Effector memory CD8-positive, alpha-beta T cell (primary cell): ENCODE data around the gene GRB2.

Experiments
- ATAC-seq: fragments of 150-1000 bp; cut with Tn5 transposase; replicated peaks from 2 replicates; pipeline ENCODE4 v1.10.0; 2021; ENCODE audit warnings: mild to moderate bottlenecking, moderate library complexity
- DNase-seq, 3 experiments: peaks; one replicate each; pipeline ENCODE4 v3.0.0; 2021
- H3K27ac Mint-ChIP-seq, 2 donors: one replicate each; pipeline ENCODE4 v1.8.0; 2022; ENCODE audit warnings: mild to moderate bottlenecking in 2 of 2, mixed read lengths in 2 of 2, moderate library complexity in 2 of 2
- H3K27me3 Mint-ChIP-seq, 2 donors: one replicate each; pipeline ENCODE4 v1.8.0; 2022; ENCODE audit warnings: mixed read lengths in 2 of 2
- H3K36me3 Mint-ChIP-seq: one replicate; pipeline ENCODE4 v1.8.0; 2022; ENCODE audit warnings: mild to moderate bottlenecking, moderate library complexity, mixed read lengths; ENCODE audit not compliant: insufficient read depth
- H3K4me1 Mint-ChIP-seq, 2 donors: one replicate each; pipeline ENCODE4 v1.8.0; 2022; ENCODE audit warnings: low read depth in 2 of 2, mixed read lengths in 2 of 2
- H3K4me3 Mint-ChIP-seq, 2 donors: one replicate each; pipeline ENCODE4 v1.8.0; 2022; ENCODE audit warnings: mild to moderate bottlenecking in 2 of 2, mixed read lengths in 2 of 2, moderate library complexity in 2 of 2
- H3K9me3 Mint-ChIP-seq, 2 donors: one replicate each; pipeline ENCODE4 v1.8.0; 2022; ENCODE audit warnings: mixed read lengths in 2 of 2

Gene GRB2

DNA sequence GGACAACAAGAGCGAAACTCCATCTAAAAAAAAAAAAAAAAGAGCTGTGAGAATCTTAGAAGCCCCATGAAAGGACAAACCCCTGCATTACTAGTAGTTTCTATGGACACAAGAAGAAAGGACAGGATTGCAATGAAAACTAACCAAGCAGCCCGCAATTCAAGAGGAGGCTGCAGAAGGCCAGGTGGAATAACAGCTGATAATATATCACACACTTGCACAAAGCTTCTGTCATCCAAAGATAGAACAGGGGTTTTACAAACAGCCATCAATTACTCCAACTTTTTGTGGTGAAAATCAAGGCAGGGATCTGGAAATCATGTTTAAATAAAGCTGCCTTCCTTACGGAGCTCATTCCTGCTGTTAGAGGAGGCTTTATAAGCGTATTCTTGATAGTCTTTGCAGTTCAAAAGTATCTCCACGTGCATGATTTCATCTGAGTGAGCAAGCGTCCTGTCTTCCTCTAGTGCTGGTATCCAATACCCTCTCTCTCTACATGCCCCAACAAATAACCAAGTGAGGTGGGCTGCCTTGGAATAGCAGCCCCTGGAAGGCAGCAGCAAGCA is 27.8 kb upstream of the GRB2 start:
- H3K27ac Mint-ChIP-seq, result no peak overlapping the region
- H3K27me3 Mint-ChIP-seq, result peaks cover 0 to 15% of the 10 kb centered on the region in 2 donors

DNA sequence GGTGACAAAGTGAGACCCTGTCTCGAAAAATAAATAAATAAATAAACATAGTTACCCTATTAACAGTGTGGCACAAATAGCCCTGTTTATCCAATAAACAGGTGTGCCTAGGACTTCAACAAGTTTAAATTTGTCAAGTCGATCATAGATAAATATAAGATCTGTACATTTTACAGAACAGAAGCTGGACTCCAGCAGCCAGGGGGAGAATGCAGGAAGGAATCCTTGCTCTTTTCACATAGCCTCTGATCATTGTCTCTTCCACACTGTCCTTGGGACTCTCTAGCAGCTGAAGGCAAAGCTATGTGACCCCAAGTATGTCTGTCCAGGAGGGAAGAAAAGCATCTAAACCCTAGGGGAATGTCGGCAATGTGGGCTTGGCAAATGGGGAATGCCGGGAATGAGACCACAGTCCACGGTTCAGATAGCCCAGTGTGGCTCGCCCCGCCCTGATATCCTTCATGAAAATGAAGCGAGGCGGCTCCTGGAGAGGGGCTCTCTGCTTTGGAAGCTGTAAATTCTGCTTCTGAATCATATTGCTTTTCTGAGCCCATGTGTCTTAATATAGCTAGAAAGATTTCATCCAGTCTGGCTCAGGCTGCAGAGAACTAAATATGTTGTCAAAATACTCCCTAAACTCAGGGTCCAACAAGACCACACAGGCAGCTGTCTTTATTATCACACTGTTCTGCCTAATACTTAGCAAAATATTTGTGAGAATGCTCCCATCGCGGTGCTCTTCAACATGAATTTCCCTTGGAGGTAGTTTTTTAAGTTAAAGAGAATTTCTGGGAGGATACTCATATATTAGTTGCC is 24.9 kb upstream of the GRB2 start:
- no peak overlapping the region for H3K27ac Mint-ChIP-seq
- no peak for ATAC-seq
- DNase-seq, result no peak
- no peaks in the 10 kb centered on the region for H3K9me3 Mint-ChIP-seq
- peaks cover 0 to 15% of the 10 kb centered on the region in 2 donors for H3K27me3 Mint-ChIP-seq
- no peak overlapping the region for H3K4me3 Mint-ChIP-seq
- H3K36me3 Mint-ChIP-seq, result no peaks in the 10 kb centered on the region
- peaks cover 5 to 6% of the 10 kb centered on the region in 2 donors for H3K4me1 Mint-ChIP-seq

More for the DNA sequence above, 27.8 kb upstream of the GRB2 start:
- no peak for ATAC-seq
- Mint-ChIP-seq H3K4me1 (peaks cover 10 to 12% of the 10 kb centered on the region in 2 donors), H3K4me3 (no peak overlapping the region), H3K36me3 (peaks cover 7% of the 10 kb centered on the region), H3K9me3 (no peaks in the 10 kb centered on the region)
- DNase-seq, result no peak

DNA sequence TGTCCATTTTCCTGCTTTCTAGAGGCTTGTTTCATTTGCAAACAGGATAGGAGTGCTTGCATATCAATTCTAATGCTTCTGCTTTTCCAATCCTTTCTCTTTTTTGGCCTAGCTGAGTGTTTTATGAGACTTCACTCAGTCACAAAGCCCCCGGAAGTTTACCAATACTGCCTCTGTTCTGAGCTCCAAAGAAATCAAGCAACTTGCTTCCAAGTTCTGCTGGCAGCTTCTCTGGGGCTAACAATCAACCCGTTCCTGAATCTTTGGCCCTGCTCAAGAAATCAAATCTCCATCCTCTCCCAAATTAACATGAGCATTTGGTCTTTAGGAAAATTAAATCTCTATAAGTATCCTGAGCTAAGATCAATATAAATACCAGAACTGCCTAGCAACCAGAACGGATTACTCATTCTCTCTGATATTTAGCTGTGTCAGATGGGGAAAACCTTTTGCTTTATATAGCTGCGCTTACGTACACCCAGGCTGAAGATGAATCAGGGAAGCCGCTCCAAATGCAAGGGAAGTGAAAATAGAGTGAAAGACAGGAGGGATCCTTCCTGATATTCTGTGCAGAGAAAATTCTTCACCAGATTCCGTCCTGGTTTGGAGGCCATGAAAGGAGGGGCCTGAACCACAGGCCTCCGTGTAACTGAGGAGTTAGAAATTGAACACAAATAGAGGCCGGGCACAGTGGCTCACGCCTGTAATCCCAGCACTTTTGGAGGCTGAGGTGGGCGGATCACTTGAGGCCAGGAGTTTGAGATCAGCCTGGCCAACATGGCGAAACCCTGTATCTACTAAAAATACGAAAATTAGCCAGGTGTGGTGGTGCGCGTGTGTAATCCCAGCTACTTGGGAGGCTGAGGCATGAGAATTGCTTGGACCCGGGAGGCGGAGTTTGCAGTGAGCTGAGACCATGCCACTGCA is 23.3 kb upstream of the GRB2 start:
- Mint-ChIP-seq H3K27me3 (peaks cover 0 to 15% of the 10 kb centered on the region in 2 donors), H3K27ac (no peak overlapping the region), H3K4me3 (no peak overlapping the region), H3K4me1 (peaks cover 3 to 5% of the 10 kb centered on the region in 2 donors), H3K36me3 (no peaks in the 10 kb centered on the region), H3K9me3 (no peaks in the 10 kb centered on the region)
- no peak for ATAC-seq
- DNase-seq, result no peak

DNA sequence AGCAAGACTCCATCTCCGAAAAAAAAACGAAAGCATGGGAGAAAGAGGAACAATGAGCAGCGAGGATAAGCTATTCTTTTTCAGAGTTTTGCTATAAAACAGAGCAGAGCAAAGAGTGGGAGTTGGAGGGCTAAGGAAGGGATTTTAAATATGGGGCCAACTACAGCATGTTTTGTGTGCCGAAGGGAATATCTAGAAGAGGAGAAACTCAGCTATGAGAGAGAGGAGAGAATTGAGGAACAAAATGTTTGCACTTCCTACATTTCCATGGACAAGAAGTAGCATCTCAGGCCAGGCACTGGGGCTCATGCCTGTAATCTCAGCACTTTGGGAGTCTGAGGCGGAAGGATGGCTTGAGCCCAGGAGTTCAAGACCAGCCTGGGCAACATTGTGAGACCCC is 13.1 kb upstream of the GRB2 start:
- peaks cover 22 to 37% of the 10 kb centered on the region in 2 donors for H3K27me3 Mint-ChIP-seq
- ATAC-seq, result no peak
- DNase-seq, result no peak
- H3K27ac Mint-ChIP-seq, result no peak overlapping the region
- H3K4me3 Mint-ChIP-seq, result no peak overlapping the region
- no peaks in the 10 kb centered on the region for H3K9me3 Mint-ChIP-seq
- H3K4me1 Mint-ChIP-seq, result no peaks in the 10 kb centered on the region
- H3K36me3 Mint-ChIP-seq, result no peaks in the 10 kb centered on the region

DNA sequence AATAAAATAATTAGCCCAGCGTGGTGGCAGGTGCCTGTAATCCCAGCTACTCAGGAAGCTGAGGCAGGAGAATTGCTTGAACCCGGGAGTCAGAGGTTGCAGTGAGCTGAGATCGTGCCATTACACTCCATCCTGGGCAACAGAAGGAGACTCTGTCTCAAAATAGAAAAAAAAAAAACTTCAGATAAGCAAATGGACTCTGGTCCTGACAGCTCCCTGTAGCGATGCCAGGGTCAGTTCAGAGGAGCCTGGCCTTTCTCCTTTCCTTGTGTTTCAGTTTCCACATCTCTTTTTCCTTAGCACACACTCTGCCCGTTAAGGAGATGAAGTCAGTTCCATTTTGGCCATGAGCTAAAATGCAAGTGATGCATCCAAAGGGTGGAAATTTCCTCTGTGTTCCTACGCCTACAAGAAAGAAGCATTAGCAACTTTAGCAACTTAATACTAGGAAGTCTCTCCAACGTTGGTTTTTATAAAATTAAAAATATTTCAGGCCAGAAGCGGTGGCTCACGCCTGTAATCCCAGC is 11.6 kb upstream of the GRB2 start:
- Mint-ChIP-seq H3K4me1 (peaks cover 0 to 12% of the 10 kb centered on the region in 2 donors), H3K27ac (no peak overlapping the region), H3K9me3 (no peaks in the 10 kb centered on the region), H3K36me3 (peaks cover 3% of the 10 kb centered on the region), H3K4me3 (no peak overlapping the region), H3K27me3 (peaks cover 23 to 39% of the 10 kb centered on the region in 2 donors)
- ATAC-seq (no peak), DNase-seq (no peak)

DNA sequence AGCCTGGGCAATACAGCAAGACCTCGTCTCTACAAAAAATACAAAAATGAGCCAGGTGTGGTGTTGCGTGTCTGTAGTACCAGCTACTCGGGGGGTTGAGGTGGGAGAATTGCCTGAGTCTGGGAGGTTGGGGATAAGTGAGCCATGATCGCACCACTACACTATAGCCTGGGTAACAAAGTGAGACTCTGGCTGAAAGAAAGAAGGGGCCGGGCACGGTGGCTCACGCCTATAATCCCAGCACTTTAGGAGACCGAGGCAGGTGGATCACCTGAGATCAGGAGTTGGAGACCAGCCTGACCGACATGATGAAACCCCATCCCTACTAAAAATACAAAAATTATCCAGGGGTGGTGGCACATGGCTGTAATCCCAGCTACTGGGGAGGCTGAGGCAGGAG is 10.5 kb upstream of the GRB2 start:
- Mint-ChIP-seq H3K4me1 (peaks cover 0 to 14% of the 10 kb centered on the region in 2 donors), H3K4me3 (no peak overlapping the region), H3K27ac (no peak overlapping the region), H3K27me3 (peaks cover 23 to 39% of the 10 kb centered on the region in 2 donors), H3K9me3 (no peaks in the 10 kb centered on the region), H3K36me3 (peaks cover 3% of the 10 kb centered on the region)
- no peak for DNase-seq
- ATAC-seq, result no peak

DNA sequence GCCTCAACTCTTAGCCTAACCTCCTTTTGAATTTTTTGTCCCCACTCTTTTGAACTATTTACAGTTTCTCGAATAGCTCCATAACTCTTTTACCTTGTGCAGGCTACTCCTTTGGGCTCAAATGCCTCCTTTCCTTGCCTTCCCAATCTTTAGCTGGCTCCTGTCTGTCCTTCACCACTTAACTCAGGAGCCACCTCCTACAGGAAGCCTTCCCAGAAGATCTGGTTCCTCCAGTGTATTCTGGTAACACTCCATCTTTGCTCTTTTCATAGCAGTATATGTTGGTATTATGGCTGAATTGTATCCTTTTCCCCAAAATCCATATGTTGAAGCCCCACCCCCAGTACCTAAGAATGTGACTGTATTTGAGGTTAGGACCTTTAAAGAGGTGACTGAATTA is 9.0 kb upstream of the GRB2 start:
- Mint-ChIP-seq H3K4me3 (no peak overlapping the region), H3K4me1 (peaks cover 0 to 14% of the 10 kb centered on the region in 2 donors), H3K36me3 (peaks cover 3% of the 10 kb centered on the region), H3K27ac (no peak overlapping the region), H3K27me3 (peaks cover 27 to 45% of the 10 kb centered on the region in 2 donors), H3K9me3 (no peaks in the 10 kb centered on the region)
- no peak for DNase-seq
- ATAC-seq, result no peak

DNA sequence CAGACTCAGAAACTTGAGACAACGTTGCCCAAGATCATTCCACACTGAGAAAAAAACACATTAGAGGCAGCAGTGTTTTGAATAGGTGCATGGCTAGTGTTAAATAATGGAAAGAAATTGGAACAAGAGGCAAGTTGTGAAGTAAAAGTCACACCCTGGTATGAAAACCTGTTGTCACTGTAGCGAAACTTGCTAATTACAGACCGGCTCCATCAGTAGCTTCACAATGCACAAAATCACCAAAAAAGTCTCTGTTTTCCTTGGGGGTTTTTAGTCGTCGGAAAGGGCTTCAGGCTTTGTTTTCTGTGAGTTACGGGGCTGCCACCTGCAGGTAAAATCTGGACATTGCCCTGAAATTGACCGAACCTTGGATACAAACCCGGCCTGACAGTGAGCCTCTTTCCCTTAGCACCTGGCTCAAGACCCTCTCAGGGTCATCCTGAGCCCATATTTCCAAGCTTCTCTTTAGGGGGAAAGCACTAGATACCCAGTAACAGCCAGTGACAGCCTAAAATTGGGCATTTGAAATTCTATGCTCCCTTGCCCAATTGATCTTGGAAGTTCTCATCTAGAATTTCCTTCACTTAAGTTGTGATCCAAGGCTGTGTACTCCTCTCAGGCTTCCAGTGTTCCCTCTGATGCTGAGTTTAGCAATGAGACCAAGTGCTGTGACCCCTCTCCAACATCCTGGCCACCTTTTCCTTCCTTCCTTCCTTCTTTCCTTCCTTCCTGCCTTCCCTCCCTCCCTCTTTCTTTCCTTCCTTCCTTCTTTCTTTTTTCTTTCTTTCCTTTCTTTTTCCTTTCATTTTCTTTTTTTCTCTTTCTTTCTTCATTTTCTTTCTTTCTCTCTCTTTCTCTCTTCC is 7.2 kb upstream of the GRB2 start:
- DNase-seq, result peak; percentile 66 to 82 (median 67)
- H3K4me3 Mint-ChIP-seq, result no peak overlapping the region
- no peaks in the 10 kb centered on the region for H3K9me3 Mint-ChIP-seq
- H3K27ac Mint-ChIP-seq, result peak overlapping the region in 1 of 2 donors; percentile 10
- H3K4me1 Mint-ChIP-seq, result peaks cover 0 to 14% of the 10 kb centered on the region in 2 donors
- ATAC-seq, result peak; percentile 86
- H3K36me3 Mint-ChIP-seq, result peaks cover 7% of the 10 kb centered on the region
- H3K27me3 Mint-ChIP-seq, result peaks cover 21 to 36% of the 10 kb centered on the region in 2 donors

DNA sequence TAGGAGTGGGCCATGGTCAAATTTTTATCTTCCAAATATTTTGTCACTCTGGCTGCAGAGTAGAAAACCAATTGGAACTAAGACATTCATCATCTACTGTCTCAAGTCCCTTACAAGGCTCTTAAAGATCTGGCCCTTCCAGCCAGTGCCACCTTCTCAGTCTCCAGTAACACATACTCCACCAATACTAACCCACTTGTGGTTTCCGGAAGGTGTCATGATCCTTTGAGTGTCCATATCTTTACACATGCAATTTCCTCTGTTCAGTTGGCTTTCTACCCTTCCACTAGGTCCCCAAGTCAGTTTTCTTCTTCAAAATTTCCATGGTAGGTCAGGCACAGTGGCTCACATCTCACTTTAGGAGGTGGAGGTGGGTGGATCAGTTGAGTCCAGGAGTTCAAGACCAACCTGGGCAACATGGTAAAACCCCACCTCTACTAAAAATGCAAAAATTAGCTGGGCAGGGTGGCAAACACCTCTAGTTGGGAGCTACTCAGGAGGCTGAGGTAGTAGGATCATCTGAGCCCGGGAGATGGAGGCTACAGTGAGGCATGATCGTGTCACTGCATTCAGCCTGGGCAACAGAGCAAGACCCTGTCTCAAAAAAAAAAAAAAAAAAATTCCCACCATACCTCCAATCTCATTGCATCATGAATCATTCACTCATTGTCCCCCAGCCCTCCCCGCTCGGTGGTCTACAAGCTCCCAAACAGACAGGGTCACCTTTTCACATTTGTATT is 6.0 kb upstream of the GRB2 start:
- H3K4me3 Mint-ChIP-seq, result no peak overlapping the region

DNA sequence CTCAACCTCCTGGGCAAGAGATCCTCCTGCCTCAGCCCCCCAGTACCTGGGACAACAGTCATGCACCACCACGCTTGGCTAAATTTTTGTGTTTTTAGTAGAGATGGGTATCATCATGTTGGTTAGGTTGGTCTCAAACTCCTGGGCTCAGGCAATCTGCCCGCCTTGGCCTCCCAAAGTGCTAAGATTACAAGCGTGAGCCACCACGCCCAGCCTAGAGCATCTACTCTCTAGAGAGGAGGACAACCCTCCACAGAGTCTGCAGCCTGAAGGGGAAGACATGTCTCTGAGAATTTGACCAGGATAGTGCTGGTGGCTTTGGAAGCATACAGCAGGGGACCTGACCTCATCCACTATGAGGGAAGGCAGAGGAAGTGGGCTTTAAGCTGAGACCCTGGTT is 4.7 kb upstream of the GRB2 start:
- H3K27ac Mint-ChIP-seq, result no peak overlapping the region
- no peak for ATAC-seq

More for the DNA sequence above, 6.0 kb upstream of the GRB2 start:
- Mint-ChIP-seq H3K27ac (no peak overlapping the region), H3K27me3 (peaks cover 21 to 36% of the 10 kb centered on the region in 2 donors), H3K9me3 (no peaks in the 10 kb centered on the region), H3K36me3 (peaks cover 7% of the 10 kb centered on the region), H3K4me1 (peaks cover 2 to 17% of the 10 kb centered on the region in 2 donors)
- ATAC-seq, result no peak
- DNase-seq, result no peak

DNA sequence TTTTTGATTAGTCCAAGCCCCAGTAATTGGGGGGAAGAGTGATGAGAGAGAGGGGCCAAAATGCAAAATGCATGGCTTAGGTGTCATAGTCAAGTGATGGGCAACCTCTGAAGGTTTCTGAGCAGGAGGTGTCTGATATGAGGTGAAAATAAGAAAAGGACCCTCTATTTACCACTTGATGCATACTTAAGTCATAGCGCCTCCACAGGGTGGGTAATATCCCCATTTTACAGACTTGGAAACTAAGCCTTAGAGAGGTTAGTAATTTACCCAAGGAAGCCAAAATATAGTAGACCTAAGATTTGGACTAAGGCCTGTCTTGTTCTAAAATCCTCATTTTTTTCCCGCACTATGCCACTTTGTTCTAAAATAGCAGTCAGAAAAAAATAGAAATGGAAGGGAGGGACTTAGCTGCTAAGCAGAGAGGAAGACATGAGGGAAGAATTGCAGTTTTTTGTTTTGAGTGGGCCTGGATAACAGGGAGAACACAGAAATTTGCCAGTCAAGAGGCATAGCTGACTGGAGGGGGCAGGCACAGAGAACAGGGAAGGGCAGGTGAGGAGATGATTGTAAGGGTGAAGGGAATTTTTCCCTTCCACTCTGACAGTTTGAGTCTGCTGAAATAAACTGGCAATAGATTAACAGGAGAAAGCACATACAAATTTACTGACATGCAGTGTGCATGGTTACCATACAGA is 2.3 kb upstream of the GRB2 start:
- no peak overlapping the region for H3K27ac Mint-ChIP-seq

More for the DNA sequence above, 4.7 kb upstream of the GRB2 start:
- peaks cover 14% of the 10 kb centered on the region for H3K36me3 Mint-ChIP-seq
- H3K27me3 Mint-ChIP-seq, result peaks cover 16 to 24% of the 10 kb centered on the region in 2 donors
- H3K9me3 Mint-ChIP-seq, result no peaks in the 10 kb centered on the region
- H3K4me3 Mint-ChIP-seq, result no peak overlapping the region
- DNase-seq, result no peak
- H3K4me1 Mint-ChIP-seq, result peaks cover 8 to 26% of the 10 kb centered on the region in 2 donors

More for the DNA sequence above, 2.3 kb upstream of the GRB2 start:
- Mint-ChIP-seq H3K4me1 (peaks cover 16 to 38% of the 10 kb centered on the region in 2 donors), H3K27me3 (peaks cover 4 to 6% of the 10 kb centered on the region in 2 donors), H3K9me3 (no peaks in the 10 kb centered on the region), H3K36me3 (peaks cover 27% of the 10 kb centered on the region), H3K4me3 (no peak overlapping the region)
- DNase-seq (no peak), ATAC-seq (no peak)
